K562 (cell line): ENCODE measurements around the gene BOLA1.

Experiments
- CXXC5 ChIP-seq: fragments of 250-450 bp; sonication (Bioruptor Pico); IDR thresholded peaks from 2 replicates; pipeline ENCODE4 v1.8.0; 2022; ENCODE audit warnings: inconsistent platforms, mild to moderate bottlenecking, moderate library complexity
- EHMT2 ChIP-seq: fragments of 450-650 bp; IDR thresholded peaks from 2 replicates; pipeline ENCODE4 v1.6.1; 2018; ENCODE audit warnings: antibody characterized with exemption
- FOXJ2 ChIP-seq: fragments of 200-800 bp; sonication (Bioruptor generic); IDR thresholded peaks from 2 replicates; pipeline ENCODE4 v1.6.1; 2016; ENCODE audit warnings: missing genetic modification characterization, missing compliant biosample characterization
- GTF2A2 ChIP-seq: IDR thresholded peaks from 2 replicates; pipeline ENCODE4 v1.6.1; 2016; ENCODE audit warnings: mild to moderate bottlenecking, missing genetic modification characterization, missing compliant biosample characterization
- POLR2A ChIP-seq: fragments of 450-650 bp; conservative IDR thresholded peaks from 2 replicates; pipeline ENCODE4 v1.6.1; 2016
- SAFB ChIP-seq: fragments of 200-400 bp; formaldehyde crosslinking; IDR thresholded peaks from 2 replicates; pipeline ENCODE4 v1.6.1; 2017; ENCODE audit warnings: low read depth, low read length, borderline replicate concordance
- U2AF2 ChIP-seq: fragments of 200-400 bp; formaldehyde crosslinking; optimal IDR thresholded peaks from 2 replicates; pipeline ENCODE3; 2017; ENCODE audit warnings: low read depth, mild to moderate bottlenecking, low read length
- TF ChIP-seq, protein P1 (sequence below): sonication (generic); formaldehyde crosslinking; IDR thresholded peaks from 2 replicates; pipeline ENCODE4 v1.5.0; 2020; ENCODE audit warnings: missing genetic modification reagents
- TF ChIP-seq, protein P2 (sequence below): sonication (generic); formaldehyde crosslinking; IDR thresholded peaks from 2 replicates; pipeline ENCODE4 v1.8.1; 2023; ENCODE audit warnings: mild to moderate bottlenecking, missing genetic modification reagents
- TF ChIP-seq, protein P3 (sequence below): sonication (generic); formaldehyde crosslinking; IDR thresholded peaks from 2 replicates; pipeline ENCODE4 v1.8.0; 2022; ENCODE audit warnings: mild to moderate bottlenecking, missing genetic modification reagents
- TF ChIP-seq, protein P4 (sequence below): sonication (generic); formaldehyde crosslinking; IDR thresholded peaks from 2 replicates; pipeline ENCODE4 v1.8.1; 2023; ENCODE audit warnings: mild to moderate bottlenecking, missing genetic modification reagents
- TF ChIP-seq, protein P5 (sequence below), 3 experiments: IDR thresholded peaks in 2 of 3; conservative IDR thresholded peaks in 1 of 3; 2 replicates each; pipeline ENCODE4 v1.5.1; 2011 to 2012; ENCODE audit warnings: low read length in 3 of 3, mild to moderate bottlenecking in 3 of 3, control low read depth in 2 of 3, improper control_type of control experiment in 1 of 3, inconsistent platforms in 1 of 3, low read depth in 1 of 3, mixed read lengths in 1 of 3, moderate library complexity in 1 of 3; ENCODE audit not compliant: insufficient read depth in 2 of 3

DNA sequence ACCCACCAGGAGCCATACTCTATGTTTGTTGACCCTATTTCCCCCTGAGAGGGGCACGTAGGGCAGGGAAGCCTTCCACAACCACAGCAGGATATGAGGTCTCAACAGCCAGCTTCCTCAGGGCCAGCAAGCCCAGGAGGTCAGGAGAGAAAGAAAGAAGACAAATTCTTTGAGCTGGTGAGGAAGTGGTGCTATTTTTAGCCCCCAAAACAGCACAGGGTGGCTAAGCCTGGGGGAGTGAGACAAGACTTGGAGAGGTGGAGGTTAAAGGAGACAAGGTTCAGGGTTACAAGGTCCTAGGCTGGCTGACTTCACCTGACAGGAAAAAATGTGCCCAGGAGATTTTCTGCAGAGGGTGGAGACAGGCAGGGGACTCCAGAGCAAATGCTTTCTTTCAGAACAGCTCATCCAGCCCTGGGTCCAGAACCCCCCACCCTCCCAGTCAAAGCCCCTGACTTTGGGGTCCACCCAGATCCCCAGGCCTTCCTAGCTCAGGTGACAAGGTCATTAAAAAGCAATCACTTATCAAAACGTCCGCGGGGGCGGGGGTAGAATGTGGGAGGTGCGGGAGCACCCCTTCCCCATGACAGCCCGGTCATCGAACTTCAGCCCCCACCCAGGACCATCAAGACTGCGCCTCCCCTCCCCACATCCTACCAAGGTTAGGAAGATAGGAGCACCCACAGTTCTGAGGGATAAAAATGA is 17.0 kb downstream of the BOLA1 start:
- no peak for TF ChIP-seq GTF2A2 (tag)
- TF ChIP-seq U2AF2: no peak
- TF ChIP-seq, protein P1, sequence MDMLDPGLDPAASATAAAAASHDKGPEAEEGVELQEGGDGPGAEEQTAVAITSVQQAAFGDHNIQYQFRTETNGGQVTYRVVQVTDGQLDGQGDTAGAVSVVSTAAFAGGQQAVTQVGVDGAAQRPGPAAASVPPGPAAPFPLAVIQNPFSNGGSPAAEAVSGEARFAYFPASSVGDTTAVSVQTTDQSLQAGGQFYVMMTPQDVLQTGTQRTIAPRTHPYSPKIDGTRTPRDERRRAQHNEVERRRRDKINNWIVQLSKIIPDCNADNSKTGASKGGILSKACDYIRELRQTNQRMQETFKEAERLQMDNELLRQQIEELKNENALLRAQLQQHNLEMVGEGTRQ (CRISPR knock-in tag): no peak
- TF ChIP-seq, protein P2, sequence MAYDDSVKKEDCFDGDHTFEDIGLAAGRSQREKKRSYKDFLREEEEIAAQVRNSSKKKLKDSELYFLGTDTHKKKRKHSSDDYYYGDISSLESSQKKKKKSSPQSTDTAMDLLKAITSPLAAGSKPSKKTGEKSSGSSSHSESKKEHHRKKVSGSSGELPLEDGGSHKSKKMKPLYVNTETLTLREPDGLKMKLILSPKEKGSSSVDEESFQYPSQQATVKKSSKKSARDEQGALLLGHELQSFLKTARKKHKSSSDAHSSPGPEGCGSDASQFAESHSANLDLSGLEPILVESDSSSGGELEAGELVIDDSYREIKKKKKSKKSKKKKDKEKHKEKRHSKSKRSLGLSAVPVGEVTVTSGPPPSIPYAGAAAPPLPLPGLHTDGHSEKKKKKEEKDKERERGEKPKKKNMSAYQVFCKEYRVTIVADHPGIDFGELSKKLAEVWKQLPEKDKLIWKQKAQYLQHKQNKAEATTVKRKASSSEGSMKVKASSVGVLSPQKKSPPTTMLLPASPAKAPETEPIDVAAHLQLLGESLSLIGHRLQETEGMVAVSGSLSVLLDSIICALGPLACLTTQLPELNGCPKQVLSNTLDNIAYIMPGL (CRISPR knock-in tag): no peak
- TF ChIP-seq POLR2A: no peak
- TF ChIP-seq, protein P3, sequence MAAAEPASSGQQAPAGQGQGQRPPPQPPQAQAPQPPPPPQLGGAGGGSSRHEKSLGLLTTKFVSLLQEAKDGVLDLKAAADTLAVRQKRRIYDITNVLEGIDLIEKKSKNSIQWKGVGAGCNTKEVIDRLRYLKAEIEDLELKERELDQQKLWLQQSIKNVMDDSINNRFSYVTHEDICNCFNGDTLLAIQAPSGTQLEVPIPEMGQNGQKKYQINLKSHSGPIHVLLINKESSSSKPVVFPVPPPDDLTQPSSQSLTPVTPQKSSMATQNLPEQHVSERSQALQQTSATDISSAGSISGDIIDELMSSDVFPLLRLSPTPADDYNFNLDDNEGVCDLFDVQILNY: no peak
- TF ChIP-seq SAFB: no peak
- TF ChIP-seq, protein P4, sequence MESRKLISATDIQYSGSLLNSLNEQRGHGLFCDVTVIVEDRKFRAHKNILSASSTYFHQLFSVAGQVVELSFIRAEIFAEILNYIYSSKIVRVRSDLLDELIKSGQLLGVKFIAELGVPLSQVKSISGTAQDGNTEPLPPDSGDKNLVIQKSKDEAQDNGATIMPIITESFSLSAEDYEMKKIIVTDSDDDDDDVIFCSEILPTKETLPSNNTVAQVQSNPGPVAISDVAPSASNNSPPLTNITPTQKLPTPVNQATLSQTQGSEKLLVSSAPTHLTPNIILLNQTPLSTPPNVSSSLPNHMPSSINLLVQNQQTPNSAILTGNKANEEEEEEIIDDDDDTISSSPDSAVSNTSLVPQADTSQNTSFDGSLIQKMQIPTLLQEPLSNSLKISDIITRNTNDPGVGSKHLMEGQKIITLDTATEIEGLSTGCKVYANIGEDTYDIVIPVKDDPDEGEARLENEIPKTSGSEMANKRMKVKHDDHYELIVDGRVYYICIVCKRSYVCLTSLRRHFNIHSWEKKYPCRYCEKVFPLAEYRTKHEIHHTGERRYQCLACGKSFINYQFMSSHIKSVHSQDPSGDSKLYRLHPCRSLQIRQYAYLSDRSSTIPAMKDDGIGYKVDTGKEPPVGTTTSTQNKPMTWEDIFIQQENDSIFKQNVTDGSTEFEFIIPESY (CRISPR knock-in tag): no peak
- no peak for TF ChIP-seq CXXC5 (CRISPR knock-in tag)
- no peak for TF ChIP-seq FOXJ2
- TF ChIP-seq EHMT2: no peak
- TF ChIP-seq, protein P5, sequence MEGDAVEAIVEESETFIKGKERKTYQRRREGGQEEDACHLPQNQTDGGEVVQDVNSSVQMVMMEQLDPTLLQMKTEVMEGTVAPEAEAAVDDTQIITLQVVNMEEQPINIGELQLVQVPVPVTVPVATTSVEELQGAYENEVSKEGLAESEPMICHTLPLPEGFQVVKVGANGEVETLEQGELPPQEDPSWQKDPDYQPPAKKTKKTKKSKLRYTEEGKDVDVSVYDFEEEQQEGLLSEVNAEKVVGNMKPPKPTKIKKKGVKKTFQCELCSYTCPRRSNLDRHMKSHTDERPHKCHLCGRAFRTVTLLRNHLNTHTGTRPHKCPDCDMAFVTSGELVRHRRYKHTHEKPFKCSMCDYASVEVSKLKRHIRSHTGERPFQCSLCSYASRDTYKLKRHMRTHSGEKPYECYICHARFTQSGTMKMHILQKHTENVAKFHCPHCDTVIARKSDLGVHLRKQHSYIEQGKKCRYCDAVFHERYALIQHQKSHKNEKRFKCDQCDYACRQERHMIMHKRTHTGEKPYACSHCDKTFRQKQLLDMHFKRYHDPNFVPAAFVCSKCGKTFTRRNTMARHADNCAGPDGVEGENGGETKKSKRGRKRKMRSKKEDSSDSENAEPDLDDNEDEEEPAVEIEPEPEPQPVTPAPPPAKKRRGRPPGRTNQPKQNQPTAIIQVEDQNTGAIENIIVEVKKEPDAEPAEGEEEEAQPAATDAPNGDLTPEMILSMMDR (IDR thresholded peaks at IDR 0.05 in 2 of 3, conservative IDR thresholded peaks at IDR 0.05 in 1 of 3; ENCODE audit: insufficient read depth in 2 of 3, low read depth in 1 of 3, low read length in 3 of 3): no peak
